Mesothelial cell of epicardium (in vitro differentiated cells): ENCODE data around the gene NAALADL2. TPM values are rescaled to one million over a fixed set of nuclear protein-coding genes. Genes with fewer than 3 reads are reported as not detected.

ENCODE experiments used
- DNase-seq, 2 experiments: peaks; one replicate each; pipeline ENCODE4 v3.0.0; 2021; ENCODE audit warnings: low spot score in 2 of 2; ENCODE audit not compliant: unreplicated experiment in 2 of 2
- H3K27ac Mint-ChIP-seq: 2 replicates; pipeline ENCODE4 v1.8.0; 2021; ENCODE audit warnings: mixed read lengths
- H3K27me3 Mint-ChIP-seq: 2 replicates; pipeline ENCODE4 v1.8.0; 2021; ENCODE audit warnings: low read depth, mixed read lengths
- H3K36me3 Mint-ChIP-seq: 2 replicates; pipeline ENCODE4 v1.8.0; 2021; ENCODE audit warnings: mixed read lengths
- H3K4me1 Mint-ChIP-seq: 2 replicates; pipeline ENCODE4 v1.8.0; 2021; ENCODE audit warnings: mixed read lengths
- H3K4me3 Mint-ChIP-seq: 2 replicates; pipeline ENCODE4 v1.8.0; 2021; ENCODE audit warnings: mild to moderate bottlenecking, moderate library complexity, mixed read lengths
- H3K9me3 Mint-ChIP-seq: 2 replicates; pipeline ENCODE4 v1.8.0; 2021; ENCODE audit warnings: mixed read lengths
- CTCF ChIP-seq: fragments of 200-600 bp; sonication (generic); IDR thresholded peaks from one replicate; pipeline ENCODE4 v1.5.0; 2021; ENCODE audit warnings: antibody characterized with exemption; ENCODE audit not compliant: unreplicated experiment
- total RNA-seq: library from RNA; stranded (reverse); gene quantifications from 3 replicates; pipeline ENCODE4 v1.2.1, GENCODE V29; 2021

NAALADL2 gene
- total RNA-seq, 1 donor from 2014 or later, result 27.9 TPM

- Mint-ChIP-seq H3K27me3 (no peaks in the 10 kb centered on the region), H3K27ac (no peak overlapping the region), H3K4me1 (peaks cover 41% of the 10 kb centered on the region), H3K36me3 (no peaks in the 10 kb centered on the region), H3K4me3 (no peak overlapping the region), H3K9me3 (peaks cover 5% of the 10 kb centered on the region)
- TF ChIP-seq CTCF, result no peak
- no peak for DNase-seq
Observed at GRCh38 chr3:175274474-175275218, 415.5 kb downstream of the NAALADL2 start.

GRCh38 chr3:175278680-175279079 is 419.5 kb downstream of the NAALADL2 start:
- Mint-ChIP-seq H3K4me1 (peaks cover 37% of the 10 kb centered on the region), H3K4me3 (no peak overlapping the region), H3K27me3 (no peaks in the 10 kb centered on the region), H3K9me3 (peaks cover 5% of the 10 kb centered on the region), H3K27ac (peak overlapping the region; percentile 44), H3K36me3 (no peaks in the 10 kb centered on the region)
- no peak for DNase-seq
- TF ChIP-seq CTCF, result no peak

GRCh38 chr3:175279457-175279856 is 420.3 kb downstream of the NAALADL2 start:
- peaks cover 5% of the 10 kb centered on the region for H3K9me3 Mint-ChIP-seq

GRCh38 chr3:175279911-175280310 is 420.8 kb downstream of the NAALADL2 start:
- Mint-ChIP-seq H3K9me3 (peaks cover 5% of the 10 kb centered on the region), H3K27ac (no peak overlapping the region), H3K4me1 (peaks cover 32% of the 10 kb centered on the region), H3K27me3 (no peaks in the 10 kb centered on the region), H3K4me3 (no peak overlapping the region), H3K36me3 (no peaks in the 10 kb centered on the region)
- TF ChIP-seq CTCF, result no peak
- no peak for DNase-seq

More at GRCh38 chr3:175279457-175279856, 420.3 kb downstream of the NAALADL2 start:
- no peak for TF ChIP-seq CTCF
- Mint-ChIP-seq H3K27me3 (no peaks in the 10 kb centered on the region), H3K27ac (peak overlapping the region; percentile 16), H3K36me3 (no peaks in the 10 kb centered on the region), H3K4me3 (no peak overlapping the region), H3K4me1 (peaks cover 32% of the 10 kb centered on the region)
- DNase-seq, result no peak

- H3K4me1 Mint-ChIP-seq, result peaks cover 22% of the 10 kb centered on the region
- no peaks in the 10 kb centered on the region for H3K27me3 Mint-ChIP-seq
- no peaks in the 10 kb centered on the region for H3K36me3 Mint-ChIP-seq
- H3K4me3 Mint-ChIP-seq, result no peak overlapping the region
- no peak overlapping the region for H3K27ac Mint-ChIP-seq
- no peaks in the 10 kb centered on the region for H3K9me3 Mint-ChIP-seq
- no peak for TF ChIP-seq CTCF
- DNase-seq, result no peak
Observed at GRCh38 chr3:175287361-175287963, 428.3 kb downstream of the NAALADL2 start.
